IMR-90 (cell line): Measurements from ENCODE around the gene DDC. TPM values are rescaled to one million over a fixed set of nuclear protein-coding genes. Genes with fewer than 3 reads are reported as not detected.

Experiments used
- ATAC-seq: fragments of 200-7000 bp; cut with Tn5 transposase; 2 replicates; pipeline ENCODE4 v1.9.1; 2020; ENCODE audit warnings: low read depth, mild to moderate bottlenecking, moderate library complexity
- BruUV-seq: library from RNA; stranded (reverse); fragments of 400-500 nt; replicated peaks from 2 replicates; lab custom pipeline; 2021; lab: Mats Ljungman, UMichigan
- CTCF ChIA-PET: fragments of 300-600 bp; formaldehyde crosslinking; extraction: SDS; loops from one replicate; lab custom pipeline; 2021; ENCODE audit warnings: antibody characterized with exemption; lab: Yijun Ruan, JAX
- POLR2A ChIA-PET: fragments of 300-600 bp; sonication (Branson Sonifier 250); formaldehyde crosslinking; loops from one replicate; lab custom pipeline; 2022; ENCODE audit warnings: antibody characterized with exemption; ENCODE audit not compliant: unreplicated experiment; lab: Charles Lee
- DNase-seq: peaks from one replicate; pipeline ENCODE4 v3.0.0; 2013
- H2AFZ ChIP-seq: replicated peaks from 2 replicates; pipeline ENCODE3; 2013; ENCODE audit warnings: low read length, mild to moderate bottlenecking; ENCODE audit not compliant: poor library complexity
- H2AK5ac ChIP-seq: 2 replicates; pipeline ENCODE4 v1.6.1; 2013; ENCODE audit warnings: low read depth, low read length, inconsistent platforms
- H2AK9ac ChIP-seq: replicated peaks from 2 replicates; pipeline ENCODE3; 2013; ENCODE audit warnings: mild to moderate bottlenecking, low read depth, low read length, moderate library complexity; ENCODE audit not compliant: poor library complexity
- H2BK120ac ChIP-seq: 2 replicates; pipeline ENCODE4 v1.6.1; 2013; ENCODE audit warnings: low read depth, low read length, inconsistent platforms
- H2BK15ac ChIP-seq: 3 replicates; pipeline ENCODE4 v1.6.1; 2013; ENCODE audit warnings: low read depth, low read length, inconsistent platforms
- H2BK20ac ChIP-seq: 2 replicates; pipeline ENCODE4 v1.6.1; 2013; ENCODE audit warnings: low read depth, mild to moderate bottlenecking, inconsistent platforms, low read length, moderate library complexity
- H2BK5ac ChIP-seq: 2 replicates; pipeline ENCODE4 v1.6.1; 2013; ENCODE audit warnings: mild to moderate bottlenecking, low read depth, low read length, inconsistent platforms; ENCODE audit not compliant: poor library complexity, severe bottlenecking
- H3K14ac ChIP-seq: replicated peaks from 2 replicates; pipeline ENCODE4 v1.6.1; 2013; ENCODE audit warnings: low read depth, low read length, inconsistent platforms
- H3K18ac ChIP-seq: 2 replicates; pipeline ENCODE4 v1.6.1; 2013; ENCODE audit warnings: low read depth, low read length, control low read depth
- H3K23ac ChIP-seq: 2 replicates; pipeline ENCODE4 v1.6.1; 2013; ENCODE audit warnings: low read depth, low read length, inconsistent platforms
- H3K27ac ChIP-seq: 2 replicates; pipeline ENCODE4 v1.5.1; 2013; ENCODE audit warnings: mild to moderate bottlenecking, control low read depth, low read length; ENCODE audit not compliant: insufficient read depth
- H3K27me3 ChIP-seq: 2 replicates; pipeline ENCODE4 v1.6.1; 2013; ENCODE audit warnings: low read length; ENCODE audit not compliant: control insufficient read depth, insufficient read depth
- H3K36me3 ChIP-seq: 2 replicates; pipeline ENCODE4 v1.6.1; 2013; ENCODE audit warnings: low read length, mixed read lengths; ENCODE audit not compliant: control insufficient read depth, insufficient read depth
- H3K4ac ChIP-seq: 2 replicates; pipeline ENCODE4 v1.6.1; 2013; ENCODE audit warnings: low read depth, low read length, inconsistent platforms
- H3K4me1 ChIP-seq: 2 replicates; pipeline ENCODE4 v1.6.1; 2013; ENCODE audit warnings: low read length, mixed read lengths; ENCODE audit not compliant: control insufficient read depth, insufficient read depth
- H3K4me2 ChIP-seq: 2 replicates; pipeline ENCODE4 v1.6.1; 2013; ENCODE audit warnings: low read depth, mild to moderate bottlenecking, control low read depth, low read length, moderate library complexity
- H3K4me3 ChIP-seq: 2 replicates; pipeline ENCODE4 v1.5.1; 2013; ENCODE audit warnings: low read depth, mild to moderate bottlenecking, control low read depth, low read length, moderate library complexity; ENCODE audit not compliant: insufficient read depth
- H3K56ac ChIP-seq: 2 replicates; pipeline ENCODE4 v1.6.1; 2013; ENCODE audit warnings: low read length, inconsistent platforms; ENCODE audit not compliant: insufficient read depth; ENCODE audit errors: extremely low read depth
- H3K79me1 ChIP-seq, 2 experiments: 2 replicates each; pipeline ENCODE4 v1.6.1; 2013; ENCODE audit warnings: low read length in 2 of 2, inconsistent platforms in 1 of 2, low read depth in 1 of 2
- H3K9ac ChIP-seq: 2 replicates; pipeline ENCODE4 v1.6.1; 2013; ENCODE audit warnings: low read depth, low read length, control low read depth
- H3K9me1 ChIP-seq: 2 replicates; pipeline ENCODE4 v1.6.1; 2013; ENCODE audit warnings: low read length, inconsistent platforms; ENCODE audit not compliant: insufficient read depth
- H3K9me3 ChIP-seq: 2 replicates; pipeline ENCODE4 v1.6.1; 2013; ENCODE audit warnings: low read length; ENCODE audit not compliant: control insufficient read depth, insufficient read depth
- H4K20me1 ChIP-seq: 2 replicates; pipeline ENCODE4 v1.6.1; 2013; ENCODE audit warnings: low read length, inconsistent platforms; ENCODE audit not compliant: insufficient read depth
- H4K5ac ChIP-seq: 2 replicates; pipeline ENCODE4 v1.6.1; 2013; ENCODE audit warnings: mild to moderate bottlenecking, low read depth, low read length, control low read depth
- H4K8ac ChIP-seq, 2 experiments: 2 replicates each; pipeline ENCODE4 v1.6.1; 2013; ENCODE audit warnings: low read depth in 2 of 2, low read length in 2 of 2, control low read depth in 1 of 2, inconsistent platforms in 1 of 2
- H4K91ac ChIP-seq: 2 replicates; pipeline ENCODE4 v1.6.1; 2013; ENCODE audit warnings: low read depth, low read length, inconsistent platforms; ENCODE audit not compliant: insufficient read depth
- SMC3 ChIP-seq: fragments of 150-350 bp; IDR thresholded peaks from 2 replicates; pipeline ENCODE4 v1.6.1; 2016; ENCODE audit warnings: low read depth, mild to moderate bottlenecking, antibody characterized with exemption, low read length, moderate library complexity
- WGBS, 2 experiments: methylation state at CpG; one replicate each; pipeline versions ENCODE4 v1.1.5 to v1.1.7; 2013; ENCODE audit warnings: missing lambda C conversion rate in 2 of 2; ENCODE audit not compliant: insufficient read length in 1 of 2; ENCODE audit errors: extremely low coverage in 2 of 2; 5-methylcytosine and 5-hydroxymethylcytosine counted together
- dilution Hi-C: fragments of 300-500 bp; cut with HindIII; formaldehyde crosslinking; loops from one replicate; pipeline ENCODE4 v1.14.3; 2018; ENCODE audit warnings: low sequenced_read_pairs; ENCODE audit not compliant: unreplicated experiment
- in situ Hi-C: fragments of 300-500 bp; cut with MboI; formaldehyde crosslinking; loops from 3 replicates; pipeline ENCODE4 v1.14.3; 2019; ENCODE audit warnings: low sequenced_read_pairs, inconsistent platforms, mixed read lengths
- intact Hi-C: fragments of 100-400 bp; cut with micrococcal nuclease; formaldehyde crosslinking; loops from 2 replicates; pipeline ENCODE4 v1.10.0; 2022
- polyA plus RNA-seq, 3 experiments: library from polyadenylated mRNA; depleted of rRNA; stranded (reverse); fragments of >200 nt; gene quantifications; 2 replicates each; pipeline ENCODE4 v1.2.3, GENCODE V29; 2012; ENCODE audit warnings: low replicate concordance in 1 of 3
- total RNA-seq: library from RNA; depleted of rRNA; stranded (reverse); fragments of >200 nt; gene quantifications from 2 replicates; pipeline ENCODE4 v1.2.3, GENCODE V29; 2012

DDC gene
- total and polyA plus RNA-seq, 2 of the 4 experiments (the other 2 are of a cell fraction) = not detected

DNA sequence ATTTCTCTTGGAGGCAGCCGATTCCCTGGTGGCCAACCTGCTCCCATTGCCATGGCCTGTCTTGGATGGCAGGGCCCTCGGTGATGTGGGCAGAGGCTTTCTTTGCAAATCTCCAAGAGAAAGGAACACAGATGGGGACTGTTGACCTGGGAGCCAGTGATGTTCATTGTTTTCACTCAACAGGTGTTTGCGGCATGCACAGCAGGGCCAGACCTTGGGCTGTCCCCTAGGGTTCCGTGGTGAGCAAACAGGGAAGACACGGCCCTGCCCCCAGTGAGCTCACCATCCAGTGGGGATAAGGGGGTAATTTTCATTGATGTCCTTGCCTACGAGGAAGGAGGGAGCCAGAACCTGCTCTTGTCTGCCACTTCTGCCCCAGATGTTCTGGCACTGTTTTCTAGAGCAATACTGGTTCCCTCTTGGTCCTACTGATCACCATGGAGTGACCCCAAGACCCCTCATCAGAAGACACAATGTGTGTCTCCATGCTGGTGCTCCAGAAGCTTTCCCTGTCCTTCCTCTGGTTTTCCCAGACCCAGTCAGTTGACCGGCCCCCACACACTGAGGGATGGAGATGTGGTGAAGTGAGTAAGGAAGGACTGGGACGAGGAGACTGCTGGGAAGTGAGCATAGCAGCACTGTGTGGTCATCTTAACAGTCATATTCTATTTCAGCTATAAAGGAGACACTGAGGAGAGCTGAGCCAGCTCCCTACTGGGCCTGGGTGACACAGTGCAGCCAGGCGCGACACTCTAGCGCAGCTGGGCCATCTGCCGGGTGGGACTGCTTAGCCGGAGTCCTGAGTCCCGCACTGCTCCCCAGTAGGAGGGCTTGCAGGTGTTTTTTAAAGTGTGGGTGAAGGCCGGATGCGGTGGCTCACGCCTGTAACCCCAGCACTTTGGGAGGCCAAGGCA lies 94.7 kb downstream of the DDC start:
- no peak for ATAC-seq

More for the DNA sequence above, 94.7 kb downstream of the DDC start:
- Histone ChIP-seq H3K36me3 (no peaks in the 10 kb centered on the region), H3K4me1 (no peaks in the 10 kb centered on the region), H3K9me1 (no peaks in the 10 kb centered on the region), H4K8ac (no peak overlapping the region), H2AK9ac (no peak overlapping the region), H3K14ac (no peak overlapping the region), H3K4me3 (no peak overlapping the region), H2BK15ac (no peak overlapping the region), H2AFZ (no peak overlapping the region), H4K91ac (no peak overlapping the region), H4K5ac (no peak overlapping the region), H2BK20ac (no peak overlapping the region), H2BK120ac (no peak overlapping the region), H2BK5ac (no peak overlapping the region), H4K20me1 (no peaks in the 10 kb centered on the region), H3K4ac (no peak overlapping the region), H3K27ac (no peak overlapping the region), H3K9me3 (no peaks in the 10 kb centered on the region), H3K18ac (no peak overlapping the region), H3K56ac (no peak overlapping the region), H3K23ac (no peak overlapping the region), H3K27me3 (peaks cover 22% of the 10 kb centered on the region), H3K4me2 (no peak overlapping the region), H3K9ac (no peak overlapping the region), H2AK5ac (no peak overlapping the region), H3K79me1 (no peaks in the 10 kb centered on the region)
- CTCF ChIA-PET = interaction anchor here (0.7 to 1.3 kb wide), 2 partner anchors 671 to 690 kb away, joined by 3 read pairs; no protein-coding TSS in a partner anchor
- in situ Hi-C loops (loop anchor here (25.0 kb wide), 1 partner anchor 217 kb away; no protein-coding TSS in a partner anchor), dilution Hi-C loops (no loop called here), intact Hi-C loops (no loop called here)
- no peak for TF ChIP-seq SMC3
- 44% methylated on average over 3 of the region's 17 CpGs; no CpG with 5 or more reads in 1 of the 2 experiments for WGBS, 2 experiments
- no peak for DNase-seq
- POLR2A ChIA-PET = no interaction called here
- no TSS peak for BruUV-seq
